IPS DF 6.9 (cell line): ENCODE measurements around the gene C19orf85.

ENCODE experiments used
- DNase-seq: peaks from one replicate; pipeline ENCODE4 v3.0.0-alpha.2; 2013; ENCODE audit warnings: low read depth, low spot score
- H3K27ac ChIP-seq: one replicate; pipeline ENCODE4 v1.5.1; 2013; ENCODE audit warnings: low read length, control low read depth
- H3K27me3 ChIP-seq: 2 replicates; pipeline ENCODE4 v1.6.1; 2013; ENCODE audit warnings: mild to moderate bottlenecking, low read length; ENCODE audit not compliant: control insufficient read depth, insufficient read depth
- H3K36me3 ChIP-seq: 2 replicates; pipeline ENCODE4 v1.6.1; 2013; ENCODE audit warnings: low read length; ENCODE audit not compliant: control insufficient read depth, insufficient read depth
- H3K4me1 ChIP-seq: 2 replicates; pipeline ENCODE4 v1.6.1; 2013; ENCODE audit warnings: low read length; ENCODE audit not compliant: control insufficient read depth, insufficient read depth
- H3K4me3 ChIP-seq: 2 replicates; pipeline ENCODE4 v1.5.1; 2013; ENCODE audit warnings: mild to moderate bottlenecking, low read length
- H3K9me3 ChIP-seq: 2 replicates; pipeline ENCODE4 v1.6.1; 2013; ENCODE audit warnings: low read length, inconsistent platforms; ENCODE audit not compliant: control insufficient read depth, insufficient read depth
- WGBS: extraction: QIAGEN DNeasy Blood & Tissue Kit; methylation state at CpG from one replicate; pipeline ENCODE4 v1.1.7; 2013; ENCODE audit warnings: mixed read lengths, missing lambda C conversion rate; ENCODE audit not compliant: insufficient read length, insufficient coverage; 5-methylcytosine and 5-hydroxymethylcytosine counted together

C19orf85 gene

DNA sequence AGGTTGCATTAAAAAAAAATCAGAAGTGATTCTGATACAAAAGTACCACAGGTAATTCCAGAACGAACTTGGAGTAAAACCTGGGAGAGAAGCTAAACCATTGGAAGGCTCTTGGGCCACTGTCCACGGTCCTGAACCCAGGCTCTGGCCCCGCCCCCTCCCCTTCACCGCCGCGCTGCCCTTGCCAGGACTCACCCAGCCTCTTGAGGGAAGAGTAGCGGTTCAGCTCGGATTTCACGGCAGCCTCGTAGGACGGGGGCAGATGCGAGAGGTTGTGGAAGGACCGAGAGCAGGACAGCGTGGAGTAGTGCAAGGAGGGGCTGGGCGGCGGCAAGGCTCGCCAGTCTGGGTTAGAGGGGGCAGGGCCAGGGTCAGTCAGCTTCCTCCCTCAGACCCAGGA is 27.1 kb downstream of the C19orf85 start:
- Histone ChIP-seq H3K9me3 (no peaks in the 10 kb centered on the region), H3K27ac (no peak overlapping the region), H3K27me3 (peaks cover 10% of the 10 kb centered on the region; the same call in 1 of the 2 replicates), H3K4me3 (no peak overlapping the region), H3K4me1 (peaks cover 3% of the 10 kb centered on the region; the same call in 1 of the 2 replicates), H3K36me3 (no peaks in the 10 kb centered on the region; the same call in 1 of the 2 replicates)
- no peak for DNase-seq
- WGBS: no CpG with 5 or more reads among the region's 17 CpGs

- WGBS: no CpG with 5 or more reads among the region's 8 CpGs
- Histone ChIP-seq H3K27me3 (peaks cover 10% of the 10 kb centered on the region; the same call in 1 of the 2 replicates), H3K4me3 (no peak overlapping the region), H3K36me3 (no peaks in the 10 kb centered on the region; the same call in 1 of the 2 replicates), H3K9me3 (no peaks in the 10 kb centered on the region), H3K27ac (no peak overlapping the region), H3K4me1 (peaks cover 3% of the 10 kb centered on the region; the same call in 1 of the 2 replicates)
- DNase-seq: no peak
Measured at GRCh38 chr19:55436847-55437246, 27.7 kb downstream of the C19orf85 start.

DNA sequence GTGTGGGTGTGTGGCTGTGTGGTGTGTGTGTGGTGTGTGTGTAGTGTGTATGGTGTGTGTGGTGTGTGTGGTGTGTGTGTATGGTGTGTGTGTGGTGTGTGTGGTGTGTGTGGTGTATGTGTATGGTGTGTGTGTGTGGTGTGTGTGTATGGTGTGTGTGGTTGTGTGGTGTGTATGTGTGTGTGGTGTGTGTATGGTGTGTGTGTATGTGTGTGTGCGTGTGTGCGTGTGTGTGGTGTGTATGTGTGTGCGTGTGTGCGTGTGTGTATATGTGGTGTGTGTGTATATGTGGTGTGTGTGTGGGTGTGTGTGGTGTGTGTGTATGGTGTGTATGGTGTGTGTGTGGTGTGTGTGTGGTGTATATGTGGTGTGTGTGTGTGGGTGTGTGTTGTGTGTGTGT is 29.5 kb downstream of the C19orf85 start:
- 100% methylated on average over 4 of the region's 4 CpGs for WGBS
- 0 out of 2 replicates have a peak, but pooled peaks cover 2% of the 10 kb centered on the region for H3K27me3 ChIP-seq

GRCh38 chr19:55434356-55434919 is 30.1 kb downstream of the C19orf85 start:
- Histone ChIP-seq H3K9me3 (no peaks in the 10 kb centered on the region), H3K4me3 (no peak overlapping the region), H3K36me3 (no peaks in the 10 kb centered on the region; the same call in 1 of the 2 replicates), H3K27me3 (0 out of 2 replicates have a peak, but pooled peaks cover 2% of the 10 kb centered on the region), H3K27ac (no peak overlapping the region), H3K4me1 (peaks cover 3% of the 10 kb centered on the region; the same call in 1 of the 2 replicates)
- DNase-seq: no peak
- 99% methylated on average over 4 of the region's 4 CpGs for WGBS

More for the DNA sequence above, 29.5 kb downstream of the C19orf85 start:
- Histone ChIP-seq H3K36me3 (no peaks in the 10 kb centered on the region; the same call in 1 of the 2 replicates), H3K4me1 (peaks cover 3% of the 10 kb centered on the region; the same call in 1 of the 2 replicates), H3K27ac (no peak overlapping the region), H3K4me3 (no peak overlapping the region), H3K9me3 (no peaks in the 10 kb centered on the region)
- no peak for DNase-seq

- WGBS: no CpG with 5 or more reads among the region's 48 CpGs
- Histone ChIP-seq H3K36me3 (no peaks in the 10 kb centered on the region; the same call in 1 of the 2 replicates), H3K9me3 (no peaks in the 10 kb centered on the region), H3K27me3 (no peaks in the 10 kb centered on the region), H3K4me3 (no peak overlapping the region), H3K4me1 (peaks cover 3% of the 10 kb centered on the region; the same call in 1 of the 2 replicates), H3K27ac (no peak overlapping the region)
- DNase-seq: no peak
Measured at GRCh38 chr19:55433292-55433691, 31.3 kb downstream of the C19orf85 start.

GRCh38 chr19:55432241-55432959 is 32.2 kb downstream of the C19orf85 start:
- H3K36me3 ChIP-seq: no peaks in the 10 kb centered on the region; the same call in 1 of the 2 replicates
- H3K9me3 ChIP-seq: no peaks in the 10 kb centered on the region
- WGBS: no CpG with 5 or more reads among the region's 14 CpGs
- H3K27ac ChIP-seq: no peak overlapping the region
- DNase-seq: no peak
- H3K4me1 ChIP-seq: no peaks in the 10 kb centered on the region
- H3K27me3 ChIP-seq: no peaks in the 10 kb centered on the region
- no peak overlapping the region for H3K4me3 ChIP-seq

DNA sequence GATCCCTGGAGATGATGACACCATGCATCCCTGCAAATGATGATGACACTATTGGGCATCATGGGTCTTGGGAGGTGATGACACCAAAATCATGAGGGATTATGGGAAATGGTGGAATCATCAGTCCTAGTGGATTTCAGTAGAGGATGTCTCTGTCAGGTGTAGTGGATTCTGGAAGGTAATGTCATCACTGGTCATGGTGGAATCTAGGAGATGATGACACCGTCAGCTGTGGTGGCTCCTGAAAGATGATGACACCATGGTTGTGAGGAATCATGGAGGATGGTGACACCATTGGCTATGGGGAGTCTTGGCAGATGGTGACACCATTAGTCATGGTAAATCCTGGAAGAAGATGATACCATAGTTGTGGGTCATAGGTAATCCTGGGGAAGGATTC is 33.4 kb downstream of the C19orf85 start:
- Histone ChIP-seq H3K36me3 (no peaks in the 10 kb centered on the region; the same call in 1 of the 2 replicates), H3K27me3 (no peaks in the 10 kb centered on the region), H3K9me3 (no peaks in the 10 kb centered on the region), H3K27ac (no peak overlapping the region), H3K4me3 (no peak overlapping the region), H3K4me1 (no peaks in the 10 kb centered on the region)
- no peak for DNase-seq
- no CpG with 5 or more reads among the region's 1 CpG for WGBS

DNA sequence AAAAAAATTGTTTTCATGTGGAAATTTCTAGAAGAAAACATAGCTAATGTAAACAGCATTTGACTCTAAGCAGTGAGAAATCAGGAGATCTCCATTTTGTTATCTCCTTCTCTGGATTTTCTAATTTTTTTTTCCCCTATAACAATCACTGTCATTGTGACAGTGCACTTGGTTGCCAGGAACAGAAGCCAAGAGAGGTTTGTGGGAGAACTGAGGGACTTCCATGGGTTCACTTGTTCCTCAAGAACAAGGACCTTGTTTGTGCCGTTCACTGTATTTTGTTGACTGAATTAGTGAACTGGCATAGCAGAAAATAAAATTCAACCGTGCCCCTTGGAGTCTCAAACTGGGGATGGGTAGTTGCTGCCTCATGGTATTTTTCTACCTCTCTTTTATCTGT is 38.5 kb downstream of the C19orf85 start:
- no CpG with 5 or more reads among the region's 2 CpGs for WGBS
- Histone ChIP-seq H3K9me3 (no peaks in the 10 kb centered on the region), H3K27ac (no peak overlapping the region), H3K4me3 (no peak overlapping the region), H3K4me1 (no peaks in the 10 kb centered on the region; the same call in 1 of the 2 replicates), H3K36me3 (no peaks in the 10 kb centered on the region), H3K27me3 (no peaks in the 10 kb centered on the region)
- DNase-seq: no peak

- H3K27me3 ChIP-seq: no peaks in the 10 kb centered on the region
- no peaks in the 10 kb centered on the region; the same call in 1 of the 2 replicates for H3K4me1 ChIP-seq
- H3K4me3 ChIP-seq: no peak overlapping the region
- no peaks in the 10 kb centered on the region for H3K36me3 ChIP-seq
- no peak overlapping the region for H3K27ac ChIP-seq
- WGBS: no CpG with 5 or more reads among the region's 3 CpGs
- no peak for DNase-seq
- H3K9me3 ChIP-seq: no peaks in the 10 kb centered on the region
Measured at GRCh38 chr19:55424518-55424917, 40.0 kb downstream of the C19orf85 start.

DNA sequence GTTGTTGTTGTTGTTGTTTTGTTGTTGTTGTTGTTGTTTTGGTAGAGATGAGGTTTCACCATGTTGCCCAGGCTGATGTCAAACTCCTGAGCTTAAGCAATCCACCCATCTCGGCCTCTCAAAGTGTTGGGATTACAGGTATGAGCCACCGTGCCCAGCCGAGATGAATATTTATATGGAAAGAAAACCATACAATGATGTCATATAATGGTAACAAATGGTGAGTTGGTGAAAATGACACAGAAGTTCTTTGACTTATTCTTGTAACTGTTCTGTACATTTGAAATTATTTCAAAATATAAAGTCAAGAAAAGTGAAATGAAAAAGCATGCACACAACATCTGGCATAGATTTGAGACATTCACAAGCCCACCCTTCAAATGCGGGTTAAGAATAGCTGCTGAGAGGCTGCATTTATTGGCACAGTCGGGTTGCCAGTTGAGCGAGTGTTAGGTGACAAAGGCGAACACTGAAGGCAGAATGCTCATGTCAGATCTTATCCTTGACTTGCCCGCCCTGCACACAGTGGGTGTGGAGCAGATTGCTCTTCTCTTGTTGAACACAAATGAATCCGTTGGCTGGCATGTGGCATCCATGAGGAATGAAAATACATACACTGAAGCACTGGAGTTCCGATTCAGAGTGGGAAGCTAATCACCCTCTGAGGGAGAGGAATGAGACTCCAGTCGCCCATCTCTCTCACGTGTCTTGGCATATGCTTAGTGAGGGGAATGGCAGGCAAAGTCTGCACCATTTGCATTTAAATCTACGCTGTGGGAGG is 41.1 kb downstream of the C19orf85 start:
- no peaks in the 10 kb centered on the region for H3K36me3 ChIP-seq
- DNase-seq: no peak
- no peak overlapping the region for H3K27ac ChIP-seq
- H3K27me3 ChIP-seq: no peaks in the 10 kb centered on the region
- no CpG with 5 or more reads among the region's 13 CpGs for WGBS
- no peaks in the 10 kb centered on the region; the same call in 1 of the 2 replicates for H3K4me1 ChIP-seq
- H3K4me3 ChIP-seq: no peak overlapping the region
- no peaks in the 10 kb centered on the region for H3K9me3 ChIP-seq
